ENCODE results near the gene ICA1. TPM values are rescaled to one million over a fixed set of nuclear protein-coding genes. Genes with fewer than 3 reads are reported as not detected.

Gene ICA1
- total RNA-seq, 4 donors from 2014 or later: 1.6 to 20.9 (median 4.0) TPM

DNA sequence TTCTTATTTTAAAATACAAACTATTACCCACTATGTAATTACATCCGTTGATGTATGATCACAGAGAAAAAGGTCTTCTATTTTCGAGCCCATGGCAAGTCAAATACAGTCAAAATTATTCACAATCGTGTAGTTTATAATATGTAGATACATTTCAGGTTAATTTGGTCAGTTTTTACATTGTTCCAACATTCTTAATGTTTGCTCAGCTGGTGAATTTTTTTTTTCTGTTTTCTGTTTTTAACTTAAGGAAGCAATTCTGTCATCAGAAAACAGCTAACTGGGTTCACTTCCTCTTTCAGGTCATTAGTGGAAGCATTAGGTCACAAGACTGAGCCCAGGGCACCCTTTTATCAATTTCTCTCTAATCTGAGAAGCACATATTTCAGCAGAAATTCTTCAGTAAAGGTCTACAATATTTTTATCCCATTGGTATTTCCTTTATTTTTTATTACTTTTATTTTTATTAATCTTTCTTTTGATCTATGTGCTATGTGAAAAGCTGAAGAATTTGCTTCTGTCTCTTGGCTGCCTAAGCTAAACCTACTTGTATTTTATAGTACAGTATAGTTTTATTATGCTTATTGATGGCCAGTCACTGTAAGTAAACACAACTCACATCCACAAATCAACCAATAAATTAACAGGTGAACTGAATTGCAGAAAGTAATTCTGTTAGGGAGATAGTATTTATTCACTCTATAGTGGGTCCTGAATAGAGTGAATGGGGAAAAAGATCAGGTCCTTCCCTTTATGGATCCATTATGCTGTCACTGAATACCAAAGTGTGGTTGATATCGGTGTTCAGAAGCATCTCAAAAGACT is 84.6 kb downstream of the ICA1 start:
- TF ChIP-seq POLR2A (IDR thresholded peaks at IDR 0.05): no peak
- TF ChIP-seq CTCF (IDR thresholded peaks at IDR 0.05 in 4 of 5, conservative IDR thresholded peaks at IDR 0.05 in 1 of 5): no peak
- Histone ChIP-seq H3K36me3 (no peaks in the 10 kb centered on the region), H3K27ac (no peak overlapping the region), H3K4me1 (peaks cover 13 to 21% of the 10 kb centered on the region in 2 donors), H3K27me3 (no peaks in the 10 kb centered on the region), H3K4me3 (no peak overlapping the region), H3K9me3 (no peaks in the 10 kb centered on the region)
- DNase-seq: no peak
- in situ Hi-C loops (cut with MboI; ENCODE audit: low sequenced_read_pairs in 4 of 4) (no loop called here), intact Hi-C loops (cut with DNase I; ENCODE audit: low total_unique reads) (loop anchor here (2.0 kb wide), 1 partner anchor 21 kb away; no protein-coding TSS in a partner anchor)
- no peak for ATAC-seq

DNA sequence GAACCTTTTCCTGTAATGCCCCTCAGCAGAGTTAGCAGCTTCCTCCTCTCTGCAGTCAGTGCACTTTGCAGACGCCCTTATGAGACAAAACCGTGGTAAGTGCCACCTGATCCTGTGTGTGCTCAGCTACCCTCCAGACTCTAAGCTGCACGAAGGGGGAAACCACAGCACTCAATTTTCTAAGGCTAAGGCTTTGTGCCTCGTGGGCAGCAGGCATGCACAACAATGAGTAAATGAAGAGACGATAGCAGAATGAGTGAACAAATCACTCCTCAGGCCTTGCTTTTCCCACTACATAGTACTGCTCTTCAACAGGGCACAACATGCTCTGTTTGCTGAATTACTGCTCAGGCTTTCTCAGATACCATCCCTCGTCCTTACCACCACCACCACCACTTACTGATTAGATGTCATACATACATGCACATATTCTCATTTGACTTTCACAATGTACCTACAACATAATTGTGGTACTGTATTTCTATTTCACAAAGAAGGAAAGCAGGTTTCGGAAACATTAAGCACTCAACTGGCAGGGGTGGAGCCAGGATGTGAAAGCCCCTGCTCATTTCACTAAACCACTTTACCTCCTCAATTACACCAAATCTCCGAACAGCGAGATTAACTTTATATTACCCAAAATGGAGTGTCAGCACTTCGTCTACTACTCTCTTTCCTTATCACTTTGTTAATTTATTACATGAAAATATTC is 85.4 kb downstream of the ICA1 start:
- ATAC-seq: no peak
- Histone ChIP-seq H3K27ac (no peak overlapping the region), H3K27me3 (no peaks in the 10 kb centered on the region), H3K9me3 (no peaks in the 10 kb centered on the region), H3K36me3 (no peaks in the 10 kb centered on the region), H3K4me3 (no peak overlapping the region), H3K4me1 (peaks cover 15 to 28% of the 10 kb centered on the region in 2 donors)
- in situ Hi-C loops (cut with MboI; ENCODE audit: low sequenced_read_pairs in 4 of 4): no loop called here
- TF ChIP-seq POLR2A (IDR thresholded peaks at IDR 0.05) (no peak), CTCF (IDR thresholded peaks at IDR 0.05 in 4 of 5, conservative IDR thresholded peaks at IDR 0.05 in 1 of 5) (no peak)
- intact Hi-C loops (cut with DNase I; ENCODE audit: low total_unique reads): loop anchor here (2.0 kb wide), 1 partner anchor 20 kb away; no protein-coding TSS in a partner anchor
- no peak for DNase-seq

DNA sequence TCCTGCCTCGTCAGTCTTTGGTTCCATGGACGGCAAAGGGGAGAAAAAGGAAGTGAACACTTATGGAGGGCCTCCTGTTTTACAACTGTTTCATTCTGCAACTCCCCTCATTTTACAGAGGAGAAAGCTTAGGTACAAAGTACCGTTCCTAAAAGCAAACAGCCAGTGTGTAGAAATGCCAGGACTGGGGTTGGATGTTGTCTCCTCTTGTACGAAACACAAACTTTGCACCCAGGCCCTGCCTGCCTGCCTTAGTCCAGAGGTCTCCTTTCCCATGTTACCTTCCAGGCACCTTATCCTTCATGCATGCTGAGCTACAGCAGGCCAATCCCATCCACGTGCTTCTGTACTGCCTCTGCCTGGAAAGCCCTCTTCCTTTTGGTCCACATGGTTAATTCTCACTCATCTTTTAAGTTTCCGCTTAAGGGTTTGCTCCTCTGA is 86.0 kb downstream of the ICA1 start:
- TF ChIP-seq POLR2A (IDR thresholded peaks at IDR 0.05): no peak
- TF ChIP-seq CTCF (IDR thresholded peaks at IDR 0.05 in 4 of 5, conservative IDR thresholded peaks at IDR 0.05 in 1 of 5): no peak
- no peak overlapping the region for H3K4me3 ChIP-seq
- no peaks in the 10 kb centered on the region for H3K9me3 ChIP-seq
- intact Hi-C loops (cut with DNase I; ENCODE audit: low total_unique reads) (loop anchor here (2.0 kb wide), 1 partner anchor 19 kb away; no protein-coding TSS in a partner anchor), in situ Hi-C loops (cut with MboI; ENCODE audit: low sequenced_read_pairs in 4 of 4) (no loop called here)
- H3K27ac ChIP-seq: no peak overlapping the region
- peaks cover 15 to 28% of the 10 kb centered on the region in 2 donors for H3K4me1 ChIP-seq
- no peaks in the 10 kb centered on the region for H3K36me3 ChIP-seq
- ATAC-seq (no peak), DNase-seq (no peak)
- no peaks in the 10 kb centered on the region for H3K27me3 ChIP-seq

DNA sequence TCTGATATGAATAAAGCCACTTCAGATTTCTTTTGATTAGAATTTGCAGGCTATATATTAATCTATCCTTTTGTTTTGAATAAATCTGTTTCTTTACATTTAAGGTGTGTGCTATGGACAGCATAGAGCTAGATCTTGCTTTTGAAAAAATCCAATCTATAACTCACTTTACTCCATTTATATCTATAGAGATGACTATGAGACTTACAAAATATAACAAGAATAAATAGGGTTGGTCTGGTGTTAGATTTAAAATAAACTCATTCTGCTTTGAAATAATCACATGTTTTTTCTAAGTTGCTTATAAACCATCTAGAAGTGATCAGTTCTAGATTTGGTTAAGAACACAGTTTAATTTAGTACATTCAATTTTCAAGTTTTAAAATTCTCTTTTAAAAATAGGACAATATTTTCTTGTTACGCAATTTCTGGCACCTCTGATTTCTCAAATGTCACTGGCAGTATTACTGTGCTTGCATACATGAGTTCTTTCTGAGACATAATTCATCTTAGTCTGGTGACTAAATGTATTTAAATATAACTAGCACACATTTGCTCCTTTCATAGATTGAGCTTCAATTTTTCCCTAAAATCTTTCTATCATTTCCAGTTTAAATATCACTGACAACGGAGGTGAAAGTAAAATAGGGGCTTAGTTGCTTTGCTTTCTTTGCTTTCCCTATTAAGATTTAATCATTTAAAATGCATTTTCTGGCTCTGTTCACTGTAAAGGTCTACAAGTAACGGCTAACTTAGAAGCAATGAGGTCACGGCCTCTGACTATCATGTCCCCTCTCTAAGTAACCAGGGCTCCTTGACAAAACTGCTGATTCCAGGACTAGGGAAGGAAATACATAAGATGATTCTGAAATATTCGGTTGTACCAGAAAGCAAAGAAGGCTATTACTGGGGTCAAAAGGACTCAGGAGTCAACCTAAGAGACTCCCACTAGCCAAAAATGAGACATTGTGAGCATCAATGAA is 89.3 kb downstream of the ICA1 start:
- intact Hi-C loops (cut with DNase I; ENCODE audit: low total_unique reads) (loop anchor here (5.0 kb wide), 1 partner anchor 40 kb away; no protein-coding TSS in a partner anchor), in situ Hi-C loops (cut with MboI; ENCODE audit: low sequenced_read_pairs in 4 of 4) (no loop called here)
- H3K9me3 ChIP-seq: no peaks in the 10 kb centered on the region
- no peak for TF ChIP-seq POLR2A (IDR thresholded peaks at IDR 0.05)
- TF ChIP-seq CTCF (IDR thresholded peaks at IDR 0.05 in 4 of 5, conservative IDR thresholded peaks at IDR 0.05 in 1 of 5): no peak
- DNase-seq (no peak), ATAC-seq (peak; percentile 96 to 99)
- no peaks in the 10 kb centered on the region for H3K36me3 ChIP-seq
- H3K27me3 ChIP-seq: no peaks in the 10 kb centered on the region
- peaks cover 15 to 22% of the 10 kb centered on the region in 2 donors for H3K4me1 ChIP-seq
- peak overlapping the region in 2 of 4 donors; percentile 1 for H3K4me3 ChIP-seq
- H3K27ac ChIP-seq: peak overlapping the region; percentile 51 to 79 (median 74)

All from gastrocnemius medialis (tissue), 4 donors.